Measurements from ENCODE around the gene GRM7. TPM values are rescaled to one million over a fixed set of nuclear protein-coding genes. Genes with fewer than 3 reads are reported as not detected.

Gene GRM7
- polyA plus RNA-seq, 1 donor from 2014 or later: 23.8 TPM

DNA sequence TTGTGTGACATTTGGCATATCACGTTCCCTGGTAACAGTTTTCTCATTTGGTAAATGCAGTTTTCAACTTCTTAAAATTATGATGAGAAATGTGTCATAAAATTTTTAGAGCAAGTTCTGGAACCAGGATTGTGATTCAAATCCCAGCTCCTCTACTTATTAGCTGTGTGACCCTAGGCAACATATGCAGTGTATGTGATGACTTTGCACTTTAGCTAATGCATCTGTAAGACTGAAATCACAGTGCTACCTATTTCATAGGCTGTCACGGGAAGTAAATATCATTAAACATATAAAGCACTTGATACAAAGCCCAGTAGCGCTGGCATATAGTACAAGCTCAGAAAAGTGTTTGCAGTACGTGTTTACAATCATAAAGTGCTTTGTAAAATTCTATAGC lies 419.4 kb downstream of the GRM7 start:
- Histone ChIP-seq H3K4me3 (ENCODE audit: low read length) (no peak overlapping the region), H3K36me3 (ENCODE audit: insufficient read depth, low read length) (no peaks in the 10 kb centered on the region), H4K20me1 (ENCODE audit: insufficient read depth) (no peaks in the 10 kb centered on the region), H3K27ac (ENCODE audit: low read length) (no peak overlapping the region), H3K9me3 (ENCODE audit: low read length) (no peaks in the 10 kb centered on the region), H3K9ac (ENCODE audit: low read length) (no peak overlapping the region), H2AFZ (ENCODE audit: low read depth, low read length) (no peak overlapping the region), H3K9me2 (ENCODE audit: insufficient read depth, low read length) (no peaks in the 10 kb centered on the region), H3F3A (ENCODE audit: insufficient read depth, low read length, poor library complexity, severe bottlenecking) (no peaks in the 10 kb centered on the region), H3K27me3 (ENCODE audit: insufficient read depth, low read depth, low read length) (no peaks in the 10 kb centered on the region), H3K79me2 (replicated peaks; ENCODE audit: insufficient read depth, low read length) (no peaks in the 10 kb centered on the region), H3K4me2 (ENCODE audit: low read length) (no peak overlapping the region)
- TF ChIP-seq TAF1 (IDR thresholded peaks at IDR 0.05; ENCODE audit: low read depth): no peak
- TF ChIP-seq MXI1 (conservative IDR thresholded peaks at IDR 0.05; ENCODE audit: poor library complexity, severe bottlenecking): no peak
- no peak for TF ChIP-seq POLR2AphosphoS5 (IDR thresholded peaks at IDR 0.05)
- TF ChIP-seq SMC3 (conservative IDR thresholded peaks at IDR 0.05; ENCODE audit: poor library complexity): no peak
- no peak for TF ChIP-seq EP300 (conservative IDR thresholded peaks at IDR 0.05; ENCODE audit: poor library complexity, severe bottlenecking)
- no peak for TF ChIP-seq RAD21 (conservative IDR thresholded peaks at IDR 0.05)
- TF ChIP-seq, protein P1, sequence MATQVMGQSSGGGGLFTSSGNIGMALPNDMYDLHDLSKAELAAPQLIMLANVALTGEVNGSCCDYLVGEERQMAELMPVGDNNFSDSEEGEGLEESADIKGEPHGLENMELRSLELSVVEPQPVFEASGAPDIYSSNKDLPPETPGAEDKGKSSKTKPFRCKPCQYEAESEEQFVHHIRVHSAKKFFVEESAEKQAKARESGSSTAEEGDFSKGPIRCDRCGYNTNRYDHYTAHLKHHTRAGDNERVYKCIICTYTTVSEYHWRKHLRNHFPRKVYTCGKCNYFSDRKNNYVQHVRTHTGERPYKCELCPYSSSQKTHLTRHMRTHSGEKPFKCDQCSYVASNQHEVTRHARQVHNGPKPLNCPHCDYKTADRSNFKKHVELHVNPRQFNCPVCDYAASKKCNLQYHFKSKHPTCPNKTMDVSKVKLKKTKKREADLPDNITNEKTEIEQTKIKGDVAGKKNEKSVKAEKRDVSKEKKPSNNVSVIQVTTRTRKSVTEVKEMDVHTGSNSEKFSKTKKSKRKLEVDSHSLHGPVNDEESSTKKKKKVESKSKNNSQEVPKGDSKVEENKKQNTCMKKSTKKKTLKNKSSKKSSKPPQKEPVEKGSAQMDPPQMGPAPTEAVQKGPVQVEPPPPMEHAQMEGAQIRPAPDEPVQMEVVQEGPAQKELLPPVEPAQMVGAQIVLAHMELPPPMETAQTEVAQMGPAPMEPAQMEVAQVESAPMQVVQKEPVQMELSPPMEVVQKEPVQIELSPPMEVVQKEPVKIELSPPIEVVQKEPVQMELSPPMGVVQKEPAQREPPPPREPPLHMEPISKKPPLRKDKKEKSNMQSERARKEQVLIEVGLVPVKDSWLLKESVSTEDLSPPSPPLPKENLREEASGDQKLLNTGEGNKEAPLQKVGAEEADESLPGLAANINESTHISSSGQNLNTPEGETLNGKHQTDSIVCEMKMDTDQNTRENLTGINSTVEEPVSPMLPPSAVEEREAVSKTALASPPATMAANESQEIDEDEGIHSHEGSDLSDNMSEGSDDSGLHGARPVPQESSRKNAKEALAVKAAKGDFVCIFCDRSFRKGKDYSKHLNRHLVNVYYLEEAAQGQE (IDR thresholded peaks at IDR 0.05; ENCODE audit: borderline replicate concordance): no peak
- TF ChIP-seq, protein P2, sequence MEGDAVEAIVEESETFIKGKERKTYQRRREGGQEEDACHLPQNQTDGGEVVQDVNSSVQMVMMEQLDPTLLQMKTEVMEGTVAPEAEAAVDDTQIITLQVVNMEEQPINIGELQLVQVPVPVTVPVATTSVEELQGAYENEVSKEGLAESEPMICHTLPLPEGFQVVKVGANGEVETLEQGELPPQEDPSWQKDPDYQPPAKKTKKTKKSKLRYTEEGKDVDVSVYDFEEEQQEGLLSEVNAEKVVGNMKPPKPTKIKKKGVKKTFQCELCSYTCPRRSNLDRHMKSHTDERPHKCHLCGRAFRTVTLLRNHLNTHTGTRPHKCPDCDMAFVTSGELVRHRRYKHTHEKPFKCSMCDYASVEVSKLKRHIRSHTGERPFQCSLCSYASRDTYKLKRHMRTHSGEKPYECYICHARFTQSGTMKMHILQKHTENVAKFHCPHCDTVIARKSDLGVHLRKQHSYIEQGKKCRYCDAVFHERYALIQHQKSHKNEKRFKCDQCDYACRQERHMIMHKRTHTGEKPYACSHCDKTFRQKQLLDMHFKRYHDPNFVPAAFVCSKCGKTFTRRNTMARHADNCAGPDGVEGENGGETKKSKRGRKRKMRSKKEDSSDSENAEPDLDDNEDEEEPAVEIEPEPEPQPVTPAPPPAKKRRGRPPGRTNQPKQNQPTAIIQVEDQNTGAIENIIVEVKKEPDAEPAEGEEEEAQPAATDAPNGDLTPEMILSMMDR (IDR thresholded peaks at IDR 0.05; ENCODE audit: poor library complexity, severe bottlenecking): no peak
- TF ChIP-seq EZH2 (IDR thresholded peaks at IDR 0.05; ENCODE audit: borderline replicate concordance, insufficient read depth, low read length, poor library complexity, severe bottlenecking): no peak

DNA sequence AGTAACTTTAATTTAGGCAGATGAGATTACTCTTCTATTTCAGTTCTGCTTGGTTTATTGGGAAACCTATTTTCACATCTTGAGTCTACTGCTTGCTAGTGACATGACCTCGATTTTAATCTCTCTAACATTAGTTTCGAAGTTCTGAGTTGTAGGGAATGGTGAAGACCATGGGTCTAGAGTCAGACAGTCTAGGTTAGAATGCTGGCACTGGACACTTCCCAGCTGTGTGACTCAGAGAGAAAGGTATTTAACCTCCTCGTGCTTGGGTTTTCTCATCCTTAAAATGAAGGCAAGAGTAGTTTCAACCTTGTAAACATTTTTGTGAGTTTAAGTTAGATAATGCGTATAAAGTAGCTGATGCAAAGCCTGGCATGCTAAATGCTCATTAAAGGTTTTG lies 422.1 kb downstream of the GRM7 start:
- Histone ChIP-seq H3K9me2 (ENCODE audit: insufficient read depth, low read length) (no peaks in the 10 kb centered on the region), H3K4me3 (ENCODE audit: low read length) (no peak overlapping the region), H3K4me2 (ENCODE audit: low read length) (no peak overlapping the region), H3K27ac (ENCODE audit: low read length) (no peak overlapping the region), H3F3A (ENCODE audit: insufficient read depth, low read length, poor library complexity, severe bottlenecking) (no peaks in the 10 kb centered on the region), H3K9me3 (ENCODE audit: low read length) (no peaks in the 10 kb centered on the region), H3K27me3 (ENCODE audit: insufficient read depth, low read depth, low read length) (no peaks in the 10 kb centered on the region), H3K36me3 (ENCODE audit: insufficient read depth, low read length) (no peaks in the 10 kb centered on the region), H3K9ac (ENCODE audit: low read length) (no peak overlapping the region), H4K20me1 (ENCODE audit: insufficient read depth) (no peaks in the 10 kb centered on the region), H2AFZ (ENCODE audit: low read depth, low read length) (no peak overlapping the region), H3K79me2 (replicated peaks; ENCODE audit: insufficient read depth, low read length) (no peaks in the 10 kb centered on the region)
- TF ChIP-seq RAD21 (conservative IDR thresholded peaks at IDR 0.05) (no peak), POLR2AphosphoS5 (IDR thresholded peaks at IDR 0.05) (no peak), EZH2 (IDR thresholded peaks at IDR 0.05; ENCODE audit: borderline replicate concordance, insufficient read depth, low read length, poor library complexity, severe bottlenecking) (no peak), SMC3 (conservative IDR thresholded peaks at IDR 0.05; ENCODE audit: poor library complexity) (no peak), EP300 (conservative IDR thresholded peaks at IDR 0.05; ENCODE audit: poor library complexity, severe bottlenecking) (no peak), MXI1 (conservative IDR thresholded peaks at IDR 0.05; ENCODE audit: poor library complexity, severe bottlenecking) (no peak), TAF1 (IDR thresholded peaks at IDR 0.05; ENCODE audit: low read depth) (no peak)
- TF ChIP-seq, protein P1 (IDR thresholded peaks at IDR 0.05; ENCODE audit: borderline replicate concordance): no peak
- TF ChIP-seq, protein P2 (IDR thresholded peaks at IDR 0.05; ENCODE audit: poor library complexity, severe bottlenecking): no peak
